Mesenchymal stem cell (in vitro differentiated cells and primary cell): ENCODE measurements around the gene ARHGAP6.

Experiments used
- DNase-seq: peaks from one replicate; pipeline ENCODE4 v3.0.0-alpha.2; 2013
- H2AFZ ChIP-seq: one replicate; pipeline ENCODE4 v1.6.1; 2013; ENCODE audit warnings: low read depth, mild to moderate bottlenecking, control low read depth, inconsistent platforms, low read length, moderate library complexity
- H2AK5ac ChIP-seq: 2 replicates; pipeline ENCODE4 v1.6.1; 2013; ENCODE audit warnings: low read length, moderate library complexity, mild to moderate bottlenecking, inconsistent platforms; ENCODE audit not compliant: severe bottlenecking
- H2BK120ac ChIP-seq: one replicate; pipeline ENCODE4 v1.6.1; 2013; ENCODE audit warnings: low read depth, mild to moderate bottlenecking, inconsistent platforms, low read length, moderate library complexity
- H2BK12ac ChIP-seq, 2 experiments: one replicate each; pipeline ENCODE4 v1.6.1; 2013; ENCODE audit warnings: inconsistent platforms in 2 of 2, low read length in 2 of 2, mild to moderate bottlenecking in 2 of 2, moderate library complexity in 2 of 2, control low read depth in 1 of 2
- H2BK15ac ChIP-seq: one replicate; pipeline ENCODE4 v1.6.1; 2013; ENCODE audit warnings: mild to moderate bottlenecking, low read depth, inconsistent platforms; ENCODE audit not compliant: poor library complexity, severe bottlenecking
- H2BK5ac ChIP-seq: 2 replicates; pipeline ENCODE4 v1.6.1; 2013; ENCODE audit warnings: low read depth, mild to moderate bottlenecking, low read length, control low read depth, inconsistent platforms; ENCODE audit not compliant: poor library complexity, severe bottlenecking
- H3K14ac ChIP-seq, 2 experiments: one replicate each; pipeline ENCODE4 v1.6.1; 2013; ENCODE audit warnings: inconsistent platforms in 2 of 2, low read length in 2 of 2, control low read depth in 1 of 2, mild to moderate bottlenecking in 1 of 2, moderate library complexity in 1 of 2
- H3K18ac ChIP-seq, 2 experiments: one replicate each; pipeline ENCODE4 v1.6.1; 2013; ENCODE audit warnings: inconsistent platforms in 2 of 2, low read length in 2 of 2, control low read depth in 1 of 2, low read depth in 1 of 2, mild to moderate bottlenecking in 1 of 2
- H3K23ac ChIP-seq, 2 experiments: one replicate each; pipeline ENCODE4 v1.6.1; 2013; ENCODE audit warnings: inconsistent platforms in 2 of 2, low read length in 2 of 2, mild to moderate bottlenecking in 2 of 2, moderate library complexity in 2 of 2, control low read depth in 1 of 2
- H3K27ac ChIP-seq: 2 replicates; pipeline ENCODE4 v1.5.1; 2013; ENCODE audit warnings: mild to moderate bottlenecking, moderate library complexity, low read length, control low read depth, inconsistent platforms; ENCODE audit not compliant: poor library complexity, severe bottlenecking
- H3K27me3 ChIP-seq, 2 experiments: 2 replicates each; pipeline versions ENCODE4 v1.6.1 to v1.7.0; 2013; ENCODE audit warnings: low read length in 2 of 2, mild to moderate bottlenecking in 2 of 2, moderate library complexity in 2 of 2, control low read depth in 1 of 2, inconsistent platforms in 1 of 2; ENCODE audit not compliant: control insufficient read depth in 1 of 2, insufficient read depth in 1 of 2
- H3K36me3 ChIP-seq, 2 experiments: 2 replicates each; pipeline versions ENCODE4 v1.6.1 to v1.7.0; 2013; ENCODE audit warnings: low read length in 2 of 2, control low read depth in 1 of 2, inconsistent platforms in 1 of 2, low read depth in 1 of 2, mild to moderate bottlenecking in 1 of 2; ENCODE audit not compliant: insufficient read depth in 2 of 2, control insufficient read depth in 1 of 2
- H3K4ac ChIP-seq, 2 experiments: one replicate each; pipeline ENCODE4 v1.6.1; 2013; ENCODE audit warnings: inconsistent platforms in 2 of 2, low read length in 2 of 2, mild to moderate bottlenecking in 2 of 2, moderate library complexity in 2 of 2, control low read depth in 1 of 2, low read depth in 1 of 2
- H3K4me1 ChIP-seq: 2 replicates; pipeline ENCODE4 v1.6.1; 2013; ENCODE audit warnings: low read depth, low read length, control low read depth; ENCODE audit not compliant: control insufficient read depth, insufficient read depth
- H3K4me2 ChIP-seq: 2 replicates; pipeline ENCODE4 v1.6.1; 2013; ENCODE audit warnings: low read length, mild to moderate bottlenecking, inconsistent platforms; ENCODE audit not compliant: poor library complexity, severe bottlenecking
- H3K4me3 ChIP-seq, 2 experiments: 2 replicates each; pipeline versions ENCODE4 v1.5.1 to v1.7.0; 2013; ENCODE audit warnings: low read length in 2 of 2, mild to moderate bottlenecking in 2 of 2, control low read depth in 1 of 2, low read depth in 1 of 2; ENCODE audit not compliant: insufficient read depth in 1 of 2
- H3K79me1 ChIP-seq: replicated peaks from 2 replicates; pipeline ENCODE4 v1.6.1; 2013; ENCODE audit warnings: mild to moderate bottlenecking, control low read depth, low read length, inconsistent platforms; ENCODE audit not compliant: poor library complexity, severe bottlenecking
- H3K9ac ChIP-seq: 2 replicates; pipeline ENCODE4 v1.7.0; 2013; ENCODE audit warnings: mild to moderate bottlenecking, low read length, moderate library complexity
- H3K9me3 ChIP-seq: 2 replicates; pipeline ENCODE4 v1.7.0; 2013; ENCODE audit warnings: mild to moderate bottlenecking, low read length; ENCODE audit not compliant: control insufficient read depth
- H4K8ac ChIP-seq: one replicate; pipeline ENCODE4 v1.6.1; 2013; ENCODE audit warnings: inconsistent platforms, mild to moderate bottlenecking, low read length, moderate library complexity
- H4K91ac ChIP-seq: one replicate; pipeline ENCODE4 v1.6.1; 2013; ENCODE audit warnings: mild to moderate bottlenecking, low read length, inconsistent platforms
- WGBS: methylation state at CpG from one replicate; pipeline ENCODE4 v1.1.7; 2013; ENCODE audit warnings: mixed read lengths; 5-methylcytosine and 5-hydroxymethylcytosine counted together

Gene ARHGAP6

DNA sequence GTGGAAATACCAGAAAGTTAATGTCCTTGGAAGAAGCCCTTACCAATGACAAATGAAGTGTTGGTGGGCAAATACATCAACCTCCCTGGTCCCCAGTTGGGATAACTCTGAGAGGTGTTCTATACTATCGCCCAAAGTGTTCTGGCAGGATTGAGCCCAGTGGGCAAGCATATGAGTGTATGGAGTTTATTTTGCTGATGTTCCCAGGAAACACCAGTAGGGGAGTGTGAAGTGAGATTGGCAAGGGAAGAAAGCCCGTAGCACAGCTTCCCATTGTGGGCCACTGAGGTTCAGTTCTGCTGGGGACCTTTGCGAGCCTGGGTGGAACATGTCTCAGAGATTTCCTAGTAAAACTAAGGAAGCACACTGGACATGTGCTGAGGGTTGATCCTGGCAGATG is 65.1 kb downstream of the ARHGAP6 start:
- Histone ChIP-seq H4K91ac (no peak overlapping the region), H3K36me3 (no peaks in the 10 kb centered on the region), H3K9ac (no peak overlapping the region), H4K8ac (no peak overlapping the region), H2BK15ac (no peak overlapping the region), H3K27me3 (no peaks in the 10 kb centered on the region), H3K27ac (no peak overlapping the region), H2AFZ (no peak overlapping the region), H3K4ac (no peak overlapping the region), H2BK5ac (no peak overlapping the region), H3K79me1 (no peaks in the 10 kb centered on the region), H3K23ac (no peak overlapping the region), H3K4me3 (no peak overlapping the region), H3K4me1 (peaks cover 1% of the 10 kb centered on the region), H3K18ac (no peak overlapping the region), H3K4me2 (no peak overlapping the region), H2BK120ac (no peak overlapping the region), H3K14ac (no peak overlapping the region), H3K9me3 (no peaks in the 10 kb centered on the region), H2BK12ac (no peak overlapping the region), H2AK5ac (no peak overlapping the region)
- no peak for DNase-seq
- 93% methylated on average over 3 of the region's 3 CpGs for WGBS

DNA sequence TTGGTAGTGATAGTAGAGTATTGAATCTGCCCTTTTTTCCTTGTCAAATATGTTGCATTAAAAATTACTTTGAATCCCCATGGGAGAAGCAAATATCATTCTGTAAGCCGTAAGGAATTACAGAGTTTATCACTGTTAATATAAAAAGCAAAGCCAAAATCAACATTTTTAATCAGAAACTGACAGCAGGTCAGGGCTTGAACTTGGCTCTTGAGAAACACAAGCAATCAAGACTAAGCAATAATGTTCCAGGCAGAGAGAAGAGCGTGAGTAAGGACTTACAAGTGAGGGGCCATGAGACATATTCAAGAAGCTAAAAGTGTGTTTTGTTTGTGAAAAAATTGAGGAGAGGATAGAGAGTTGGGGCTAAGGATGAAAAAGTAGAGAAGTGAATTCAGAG is 68.2 kb downstream of the ARHGAP6 start:
- Histone ChIP-seq H2BK15ac (no peak overlapping the region), H3K79me1 (no peaks in the 10 kb centered on the region), H3K27ac (no peak overlapping the region), H3K4me2 (no peak overlapping the region), H3K4me1 (peaks cover 1% of the 10 kb centered on the region), H4K8ac (no peak overlapping the region), H2BK5ac (no peak overlapping the region), H2BK120ac (no peak overlapping the region), H3K23ac (no peak overlapping the region), H3K14ac (no peak overlapping the region), H3K36me3 (no peaks in the 10 kb centered on the region), H3K18ac (no peak overlapping the region), H4K91ac (no peak overlapping the region), H2AFZ (no peak overlapping the region), H3K4me3 (no peak overlapping the region), H2AK5ac (no peak overlapping the region), H3K9ac (no peak overlapping the region), H3K9me3 (no peaks in the 10 kb centered on the region), H3K4ac (no peak overlapping the region), H2BK12ac (no peak overlapping the region), H3K27me3 (no peaks in the 10 kb centered on the region)
- DNase-seq: no peak
- 88% methylated on average over 1 of the region's 2 CpGs for WGBS

DNA sequence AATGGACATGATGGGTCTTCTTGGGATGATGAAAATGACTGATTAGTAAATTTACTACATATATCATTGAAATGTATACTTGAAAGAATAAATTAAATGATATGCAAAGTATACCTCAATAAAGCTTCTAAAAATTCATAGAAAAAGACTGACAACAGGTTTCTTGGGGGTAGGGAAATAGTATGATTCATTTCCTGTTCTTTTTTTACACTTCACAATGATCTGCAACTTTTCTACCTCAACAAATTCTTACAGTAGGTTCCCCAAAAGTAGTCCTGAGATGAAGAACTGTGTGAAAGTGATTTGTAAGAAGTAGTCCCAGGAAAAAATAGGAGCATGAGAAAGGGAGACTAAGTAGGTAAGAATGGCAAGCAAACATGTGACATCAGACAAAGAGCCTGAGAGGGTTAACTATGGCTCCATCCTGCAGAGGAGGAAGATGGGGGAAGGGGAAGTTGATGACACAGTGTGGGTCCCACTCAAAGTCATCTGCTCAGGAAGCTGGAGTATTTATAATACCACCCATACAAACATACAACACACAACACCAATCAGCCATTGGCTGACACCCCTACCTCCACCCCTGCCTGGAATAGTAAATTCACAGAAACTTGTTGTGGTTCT is 73.9 kb downstream of the ARHGAP6 start:
- H2BK12ac ChIP-seq: no peak overlapping the region
- no peaks in the 10 kb centered on the region for H3K79me1 ChIP-seq
- H2BK5ac ChIP-seq: no peak overlapping the region
- no peak overlapping the region for H4K8ac ChIP-seq
- H3K36me3 ChIP-seq: no peaks in the 10 kb centered on the region
- no peak overlapping the region for H3K4ac ChIP-seq
- H3K27ac ChIP-seq: no peak overlapping the region
- no peaks in the 10 kb centered on the region for H3K4me1 ChIP-seq
- H2BK15ac ChIP-seq: no peak overlapping the region
- H3K18ac ChIP-seq: no peak overlapping the region
- H3K27me3 ChIP-seq: no peaks in the 10 kb centered on the region
- H2AFZ ChIP-seq: no peak overlapping the region
- H3K14ac ChIP-seq: no peak overlapping the region
- H3K9me3 ChIP-seq: no peaks in the 10 kb centered on the region
- DNase-seq: peak; percentile 8
- no peak overlapping the region for H3K23ac ChIP-seq
- no peak overlapping the region for H4K91ac ChIP-seq
- no peak overlapping the region for H3K4me2 ChIP-seq
- no peak overlapping the region for H3K9ac ChIP-seq
- no peak overlapping the region for H2BK120ac ChIP-seq
- no peak overlapping the region for H3K4me3 ChIP-seq
- H2AK5ac ChIP-seq: no peak overlapping the region

- H3K4me3 ChIP-seq: no peak overlapping the region
- no peak overlapping the region for H4K91ac ChIP-seq
- H3K79me1 ChIP-seq: no peaks in the 10 kb centered on the region
- H2AK5ac ChIP-seq: no peak overlapping the region
- H2BK120ac ChIP-seq: no peak overlapping the region
- no peak overlapping the region for H2BK5ac ChIP-seq
- no peak overlapping the region for H2BK12ac ChIP-seq
- H3K14ac ChIP-seq: no peak overlapping the region
- H3K4me2 ChIP-seq: no peak overlapping the region
- peak; percentile 46 for DNase-seq
- H3K27ac ChIP-seq: no peak overlapping the region
- no peak overlapping the region for H3K18ac ChIP-seq
- no peaks in the 10 kb centered on the region for H3K9me3 ChIP-seq
- no peak overlapping the region for H3K23ac ChIP-seq
- no peaks in the 10 kb centered on the region for H3K36me3 ChIP-seq
- no CpG with 5 or more reads among the region's 3 CpGs for WGBS
- no peak overlapping the region for H3K4ac ChIP-seq
- no peak overlapping the region for H2BK15ac ChIP-seq
- H3K27me3 ChIP-seq: no peaks in the 10 kb centered on the region
- no peak overlapping the region for H4K8ac ChIP-seq
- H3K4me1 ChIP-seq: no peaks in the 10 kb centered on the region
- no peak overlapping the region for H3K9ac ChIP-seq
- H2AFZ ChIP-seq: no peak overlapping the region
These were observed 76.1 kb downstream of the ARHGAP6 start for GRCh38 chrX:11589641-11590040.
